Measurements from ENCODE around the gene RBM38. TPM values are rescaled to one million over a fixed set of nuclear protein-coding genes. Genes with fewer than 3 reads are reported as not detected.
"Not testable (repeated sequence)": the region's sequence is repeated elsewhere in the genome, so short reads cannot be mapped to it uniquely, and the experiment has no call there.

RBM38 gene
- total and polyA plus RNA-seq, 5 donors = 82.6 to 182 (median 95.7) TPM

DNA sequence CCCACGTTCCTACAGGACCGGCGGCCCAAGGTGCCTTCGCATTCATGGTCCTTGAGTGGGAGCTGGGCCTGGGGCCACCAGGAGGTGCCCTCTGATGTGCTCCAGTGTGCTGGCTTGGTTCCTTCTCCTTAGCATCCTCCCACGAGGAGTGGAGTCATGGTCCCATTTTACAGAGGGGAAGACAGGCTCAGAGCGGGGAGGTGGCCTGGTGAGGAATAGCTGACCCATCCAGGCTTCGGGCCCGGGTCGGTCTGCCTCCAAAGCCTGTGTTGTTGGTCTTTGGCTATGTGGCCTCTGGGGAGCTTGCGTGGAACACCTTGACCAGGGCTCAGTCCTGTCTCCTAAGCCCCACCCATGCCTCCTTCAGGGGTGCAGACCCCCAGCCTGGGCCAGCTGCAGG, 22.8 kb downstream of the RBM38 start:
- Histone ChIP-seq H3K27me3 (ENCODE audit: control insufficient read depth, insufficient read depth) (no peaks in the 10 kb centered on the region), H3K9me3 (ENCODE audit: control insufficient read depth, low read length) (no peaks in the 10 kb centered on the region), H3K27ac (ENCODE audit: low read length) (no peak overlapping the region), H3K4me1 (ENCODE audit: control insufficient read depth, insufficient read depth, low read length) (no peaks in the 10 kb centered on the region), H3K4me3 (ENCODE audit: low read length) (no peak overlapping the region)
- no peak for ATAC-seq
- intact Hi-C loops (cut with DNase I) = no loop called here
- WGBS = 94% methylated on average over 10 of the region's 10 CpGs
- peak in 2 of 3 donors; percentile 32 to 33 for DNase-seq

GRCh38 chr20:57414867-57415592, 23.8 kb downstream of the RBM38 start:
- no peaks in the 10 kb centered on the region for H3K4me1 ChIP-seq (ENCODE audit: control insufficient read depth, insufficient read depth, low read length)
- no peak overlapping the region for H3K4me3 ChIP-seq (ENCODE audit: low read length)
- ATAC-seq (no peak), DNase-seq (peak in 1 of 3 donors; percentile 47)
- H3K27ac ChIP-seq (ENCODE audit: low read length) = no peak overlapping the region
- intact Hi-C loops (cut with DNase I) = no loop called here
- no peaks in the 10 kb centered on the region for H3K27me3 ChIP-seq (ENCODE audit: control insufficient read depth, insufficient read depth)
- 66% methylated on average over 19 of the region's 19 CpGs for WGBS
- H3K9me3 ChIP-seq (ENCODE audit: control insufficient read depth, low read length) = no peaks in the 10 kb centered on the region

GRCh38 chr20:57415771-57416170, 24.6 kb downstream of the RBM38 start:
- 81% methylated on average over 11 of the region's 11 CpGs for WGBS
- Histone ChIP-seq H3K27ac (ENCODE audit: low read length) (no peak overlapping the region), H3K4me1 (ENCODE audit: control insufficient read depth, insufficient read depth, low read length) (no peaks in the 10 kb centered on the region), H3K9me3 (ENCODE audit: control insufficient read depth, low read length) (no peaks in the 10 kb centered on the region), H3K27me3 (ENCODE audit: control insufficient read depth, insufficient read depth) (no peaks in the 10 kb centered on the region), H3K4me3 (ENCODE audit: low read length) (no peak overlapping the region)
- intact Hi-C loops (cut with DNase I) = no loop called here
- DNase-seq (peak in 1 of 3 donors; percentile 30), ATAC-seq (no peak)

- intact Hi-C loops (cut with DNase I) = no loop called here
- Histone ChIP-seq H3K9me3 (ENCODE audit: control insufficient read depth, low read length) (no peaks in the 10 kb centered on the region), H3K27ac (ENCODE audit: low read length) (no peak overlapping the region), H3K4me3 (ENCODE audit: low read length) (no peak overlapping the region), H3K27me3 (ENCODE audit: control insufficient read depth, insufficient read depth) (no peaks in the 10 kb centered on the region), H3K4me1 (ENCODE audit: control insufficient read depth, insufficient read depth, low read length) (no peaks in the 10 kb centered on the region)
- WGBS = 87% methylated on average over 15 of the region's 15 CpGs
- ATAC-seq (no peak), DNase-seq (peak in 1 of 3 donors; percentile 41)
Observed at GRCh38 chr20:57416296-57417022, 25.3 kb downstream of the RBM38 start.

DNA sequence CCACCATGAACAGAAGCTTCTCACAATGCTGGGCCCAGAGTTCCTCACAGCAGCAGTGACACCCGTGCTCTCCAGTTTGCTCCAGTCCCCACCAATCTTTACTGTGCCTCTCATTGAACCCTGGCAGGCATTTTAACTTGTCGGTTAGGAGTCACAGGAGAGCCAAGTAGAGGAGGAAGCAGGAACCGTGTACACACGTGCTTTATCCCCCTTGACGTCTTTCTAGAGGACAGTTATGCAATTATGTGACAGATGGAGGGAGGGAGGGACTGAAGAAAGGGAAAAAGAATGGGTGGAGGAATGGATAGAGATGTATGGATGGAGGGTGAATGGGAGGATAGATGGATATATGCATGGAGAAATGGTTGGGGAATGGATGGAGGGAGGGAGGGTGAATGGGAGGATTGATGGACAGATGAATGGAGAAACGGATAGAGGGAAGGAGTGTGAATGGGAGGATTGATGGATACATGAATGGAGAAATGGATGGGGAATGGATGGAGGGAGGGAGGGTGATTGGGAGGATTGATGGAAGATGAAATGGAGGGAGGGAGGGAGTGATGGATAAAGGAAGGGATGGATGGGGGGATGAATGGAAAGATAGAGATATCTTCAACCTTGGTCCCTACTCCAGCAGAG, 26.0 kb downstream of the RBM38 start:
- 41% methylated on average over 6 of the region's 6 CpGs for WGBS
- no peak for DNase-seq
- Histone ChIP-seq H3K4me3 (ENCODE audit: low read length) (no peak overlapping the region), H3K27me3 (ENCODE audit: control insufficient read depth, insufficient read depth) (no peaks in the 10 kb centered on the region), H3K4me1 (ENCODE audit: control insufficient read depth, insufficient read depth, low read length) (no peaks in the 10 kb centered on the region), H3K27ac (ENCODE audit: low read length) (no peak overlapping the region), H3K9me3 (ENCODE audit: control insufficient read depth, low read length) (no peaks in the 10 kb centered on the region)
- intact Hi-C loops (cut with DNase I) = no loop called here
- no peak for ATAC-seq

DNA sequence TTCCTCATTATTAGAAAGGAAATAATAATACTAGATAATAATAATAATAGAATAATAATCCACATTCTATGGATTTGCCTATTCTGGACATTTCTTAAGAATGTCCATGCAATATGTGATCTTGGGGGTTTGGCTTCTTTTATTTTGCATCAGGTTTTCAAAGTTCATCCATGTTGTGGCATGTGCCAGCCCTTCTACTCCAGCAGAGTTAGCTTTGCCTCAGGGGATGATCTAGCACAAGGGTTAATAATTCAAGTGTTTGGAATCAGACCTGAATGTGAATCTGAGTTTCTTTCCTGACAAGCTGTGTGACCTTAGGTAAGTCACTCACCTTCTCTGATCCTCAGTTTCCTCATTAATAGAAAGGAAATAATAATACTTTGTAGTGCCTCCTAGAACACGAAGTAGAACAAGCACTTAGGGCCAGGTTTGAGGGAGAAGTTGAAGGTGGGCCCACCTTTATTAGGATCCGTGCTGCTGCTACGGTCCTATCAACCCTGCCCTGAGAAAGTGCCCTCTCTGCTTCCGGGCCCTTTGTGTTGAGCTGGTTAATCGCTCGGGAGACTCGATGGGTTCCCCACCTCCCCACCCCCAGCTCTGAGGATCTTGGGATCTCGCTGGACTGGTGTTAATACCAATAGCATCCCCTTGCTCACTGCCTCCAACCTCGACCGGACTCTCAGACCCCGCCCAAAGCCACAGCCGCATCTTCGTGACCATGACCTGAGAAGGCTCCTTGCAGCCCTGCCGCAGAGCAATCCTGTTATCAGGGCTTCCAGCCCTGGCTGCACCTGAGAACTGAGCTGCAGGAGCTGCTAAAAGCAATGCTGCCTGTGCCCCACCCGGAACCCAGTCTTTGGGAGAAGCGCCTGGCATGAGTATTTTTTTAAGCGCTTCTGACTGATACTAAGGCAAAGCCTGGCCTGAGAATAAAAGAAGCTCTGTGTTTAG, 26.9 kb downstream of the RBM38 start:
- no peak overlapping the region for H3K4me3 ChIP-seq (ENCODE audit: low read length)
- ATAC-seq (no peak), DNase-seq (peak in 2 of 3 donors; percentile 16 to 18)
- no peaks in the 10 kb centered on the region for H3K4me1 ChIP-seq (ENCODE audit: control insufficient read depth, insufficient read depth, low read length)
- no peaks in the 10 kb centered on the region for H3K9me3 ChIP-seq (ENCODE audit: control insufficient read depth, low read length)
- H3K27me3 ChIP-seq (ENCODE audit: control insufficient read depth, insufficient read depth) = no peaks in the 10 kb centered on the region
- no peak overlapping the region for H3K27ac ChIP-seq (ENCODE audit: low read length)
- 55% methylated on average over 17 of the region's 17 CpGs for WGBS
- intact Hi-C loops (cut with DNase I) = no loop called here

- ATAC-seq; intact Hi-C loops (cut with DNase I); H3K27me3 ChIP-seq (ENCODE audit: control insufficient read depth, insufficient read depth); H3K4me1 ChIP-seq (ENCODE audit: control insufficient read depth, insufficient read depth, low read length); H3K27ac ChIP-seq (ENCODE audit: low read length); H3K4me3 ChIP-seq (ENCODE audit: low read length); H3K9me3 ChIP-seq (ENCODE audit: control insufficient read depth, low read length); DNase-seq: not testable (repeated sequence)
- WGBS = 90% methylated on average over 4 of the region's 4 CpGs
Observed at GRCh38 chr20:57419479-57419878, 28.3 kb downstream of the RBM38 start.

DNA sequence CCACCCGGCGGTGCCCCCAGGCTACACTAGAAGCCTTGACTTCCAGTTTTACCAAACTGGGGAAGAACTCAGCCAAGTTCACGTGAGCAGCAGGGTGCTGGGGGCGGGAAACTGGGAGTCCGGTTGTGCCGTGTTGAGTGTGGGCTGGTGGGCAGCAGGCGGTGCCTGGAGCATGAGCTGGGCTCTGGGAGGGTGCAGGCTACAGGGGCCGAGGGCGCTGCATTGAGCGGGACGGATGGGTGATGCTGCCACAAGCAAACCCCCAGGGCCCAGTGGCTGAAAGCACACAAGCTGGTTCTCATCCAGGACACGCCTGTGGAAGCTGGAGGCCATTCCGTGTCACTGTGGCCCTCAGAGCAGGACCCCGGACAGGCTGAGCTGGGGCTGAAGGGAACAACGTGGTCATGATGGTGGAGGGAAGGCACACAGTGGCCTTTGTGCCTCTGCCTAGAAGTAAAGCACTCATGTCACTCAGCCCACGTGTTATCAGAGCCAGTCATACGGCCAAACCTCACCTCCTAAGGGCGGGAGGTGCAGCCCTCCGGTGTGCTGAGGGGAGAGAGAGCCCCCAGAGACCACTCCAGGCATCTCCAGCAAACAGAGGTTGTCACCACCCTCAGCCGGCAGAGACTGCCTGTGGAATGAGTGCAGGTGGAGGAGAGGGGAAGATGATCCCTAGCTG, 29.5 kb downstream of the RBM38 start:
- peak; percentile 8 to 11 for ATAC-seq
- WGBS = 67% methylated on average over 20 of the region's 20 CpGs
- Histone ChIP-seq H3K27ac (ENCODE audit: low read length) (no peak overlapping the region), H3K4me1 (ENCODE audit: control insufficient read depth, insufficient read depth, low read length) (no peaks in the 10 kb centered on the region), H3K4me3 (ENCODE audit: low read length) (no peak overlapping the region), H3K27me3 (ENCODE audit: control insufficient read depth, insufficient read depth) (no peaks in the 10 kb centered on the region), H3K9me3 (ENCODE audit: control insufficient read depth, low read length) (no peaks in the 10 kb centered on the region)
- DNase-seq = peak in 1 of 3 donors; percentile 46
- intact Hi-C loops (cut with DNase I) = no loop called here

DNA sequence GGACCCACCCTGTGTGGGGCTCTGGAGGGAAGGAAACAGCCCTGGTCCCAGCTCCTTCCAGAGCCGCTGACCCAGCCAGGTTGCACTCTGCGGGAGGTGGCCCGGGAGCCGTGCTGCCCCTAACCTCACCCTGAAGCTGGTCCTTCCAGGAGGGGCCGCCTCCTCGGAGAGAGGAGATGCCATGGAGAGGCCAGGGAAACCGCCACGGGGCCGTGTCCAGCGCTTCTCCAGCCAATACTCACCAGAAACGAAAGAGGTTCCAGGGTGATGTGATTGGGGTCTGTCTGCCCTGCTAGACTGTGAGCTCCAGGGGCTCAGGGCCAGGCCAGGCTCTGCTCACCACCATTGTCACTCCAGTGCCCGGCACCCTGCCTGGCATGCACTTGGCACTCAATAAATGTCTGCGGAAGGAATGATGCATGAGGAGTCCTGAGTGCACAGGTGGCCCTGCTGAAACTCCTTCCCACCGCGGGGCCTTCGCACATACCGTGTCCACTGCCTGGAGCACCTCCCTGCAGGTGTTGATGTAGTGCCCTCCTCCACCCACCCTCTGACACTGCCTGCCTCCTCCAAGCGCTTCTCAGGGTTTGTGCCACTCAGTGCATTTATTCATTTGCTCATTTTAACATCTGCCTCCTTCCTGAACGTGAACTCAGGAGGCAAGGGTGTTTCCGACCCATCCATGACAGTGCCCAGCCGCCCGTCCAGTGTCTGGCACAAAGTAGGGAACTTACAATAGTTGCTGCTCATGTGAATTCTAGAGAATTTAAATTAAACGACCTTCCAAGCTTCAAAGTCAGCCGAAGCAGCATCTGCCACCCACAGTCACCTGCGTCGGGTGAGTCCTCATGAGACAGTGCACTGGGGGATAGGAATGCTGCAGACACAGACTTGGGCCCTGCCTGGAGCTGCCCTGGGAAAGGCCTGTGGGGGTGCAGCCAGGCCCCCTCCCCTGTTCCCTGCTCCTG, 30.3 kb downstream of the RBM38 start:
- Histone ChIP-seq H3K27me3 (ENCODE audit: control insufficient read depth, insufficient read depth) (no peaks in the 10 kb centered on the region), H3K27ac (ENCODE audit: low read length) (no peak overlapping the region), H3K9me3 (ENCODE audit: control insufficient read depth, low read length) (no peaks in the 10 kb centered on the region), H3K4me3 (ENCODE audit: low read length) (no peak overlapping the region), H3K4me1 (ENCODE audit: control insufficient read depth, insufficient read depth, low read length) (no peaks in the 10 kb centered on the region)
- no peak for ATAC-seq
- WGBS = 82% methylated on average over 26 of the region's 26 CpGs
- DNase-seq = peak in 1 of 3 donors; percentile 18
- intact Hi-C loops (cut with DNase I) = no loop called here

Data from right cardiac atrium (tissue), 5 donors.